Effector CD8-positive, alpha-beta T cell (primary cell): ENCODE results near the gene MAVS.
"Not testable (repeated sequence)": the region's sequence is repeated elsewhere in the genome, so short reads cannot be mapped to it uniquely, and the experiment has no call there.

ENCODE experiments used
- DNase-seq: peaks from one replicate; lab custom pipeline; 2025; lab: John Stamatoyannopoulos, UW

MAVS gene

DNA sequence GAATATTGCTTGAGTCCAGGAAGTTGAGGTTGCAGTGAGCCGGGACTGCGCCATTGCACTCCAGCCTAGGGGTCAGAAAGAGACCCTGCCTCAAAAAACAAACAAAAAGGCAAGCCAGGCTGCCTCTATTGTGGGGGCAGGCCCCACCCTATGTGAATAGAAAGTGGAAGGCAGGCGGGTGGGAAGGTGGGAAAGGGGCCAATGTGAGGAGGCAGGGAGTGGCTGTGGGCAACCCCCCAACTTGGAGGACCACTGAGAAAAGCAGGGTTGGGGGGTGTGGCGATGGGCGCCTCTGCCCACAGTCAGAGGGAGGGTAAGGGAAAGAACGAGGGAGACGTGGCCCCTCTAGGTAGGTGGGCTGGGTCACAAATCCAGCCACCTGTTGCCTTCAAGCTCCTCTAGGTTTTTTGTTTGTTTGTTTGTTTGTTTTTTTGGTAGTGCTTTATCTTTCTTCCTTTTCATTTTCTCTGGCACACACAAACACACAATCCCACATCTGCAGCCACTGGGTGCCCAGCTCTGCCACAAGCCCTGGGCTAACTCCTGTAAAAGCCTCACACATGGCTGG lies 31.6 kb upstream of the MAVS start:
- no peak for DNase-seq

GRCh38 chr20:3815703-3816315 lies 30.8 kb upstream of the MAVS start:
- DNase-seq, result no peak

- no peak for DNase-seq
Measured at GRCh38 chr20:3818155-3819151, 28.2 kb upstream of the MAVS start.

DNA sequence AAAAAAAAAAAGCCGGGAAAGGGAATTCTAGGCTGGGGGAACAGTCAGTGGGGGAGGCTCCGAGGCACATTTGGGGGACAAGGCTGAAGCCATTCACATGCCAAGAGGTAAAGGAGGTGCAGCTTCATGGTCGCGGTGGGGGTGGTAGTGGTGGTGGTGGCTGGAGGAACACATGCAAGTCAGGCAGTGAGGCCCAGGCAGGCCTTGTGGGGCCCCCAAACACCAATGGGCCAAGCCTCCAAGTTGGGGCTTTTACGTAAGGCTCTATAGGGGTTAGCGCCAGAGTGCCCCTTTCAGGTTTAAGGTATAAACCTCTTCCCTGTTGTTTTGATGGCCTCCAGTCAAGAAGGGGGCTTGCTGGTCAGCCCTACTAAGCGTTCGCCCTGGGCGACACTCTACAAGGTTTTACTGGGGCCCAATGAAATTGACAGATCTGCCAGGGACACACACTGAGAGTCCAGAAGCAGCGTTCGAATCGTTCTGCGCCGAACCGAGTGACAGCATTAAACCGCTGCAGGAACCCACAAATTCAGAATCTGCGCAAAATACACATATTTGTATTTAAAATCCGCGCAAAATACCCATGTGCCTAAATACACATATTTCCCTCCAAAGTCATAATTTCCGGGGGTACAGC lies 27.1 kb upstream of the MAVS start:
- DNase-seq, result no peak

GRCh38 chr20:3820048-3820900 lies 26.4 kb upstream of the MAVS start, which contains the start of gene AP5S1:
Gene AP5S1, plus strand, starts transcription at chr20:3820547. Its CDS starts 1,571 bp downstream, at chr20:3822118.
- peak; percentile 84 for DNase-seq

DNA sequence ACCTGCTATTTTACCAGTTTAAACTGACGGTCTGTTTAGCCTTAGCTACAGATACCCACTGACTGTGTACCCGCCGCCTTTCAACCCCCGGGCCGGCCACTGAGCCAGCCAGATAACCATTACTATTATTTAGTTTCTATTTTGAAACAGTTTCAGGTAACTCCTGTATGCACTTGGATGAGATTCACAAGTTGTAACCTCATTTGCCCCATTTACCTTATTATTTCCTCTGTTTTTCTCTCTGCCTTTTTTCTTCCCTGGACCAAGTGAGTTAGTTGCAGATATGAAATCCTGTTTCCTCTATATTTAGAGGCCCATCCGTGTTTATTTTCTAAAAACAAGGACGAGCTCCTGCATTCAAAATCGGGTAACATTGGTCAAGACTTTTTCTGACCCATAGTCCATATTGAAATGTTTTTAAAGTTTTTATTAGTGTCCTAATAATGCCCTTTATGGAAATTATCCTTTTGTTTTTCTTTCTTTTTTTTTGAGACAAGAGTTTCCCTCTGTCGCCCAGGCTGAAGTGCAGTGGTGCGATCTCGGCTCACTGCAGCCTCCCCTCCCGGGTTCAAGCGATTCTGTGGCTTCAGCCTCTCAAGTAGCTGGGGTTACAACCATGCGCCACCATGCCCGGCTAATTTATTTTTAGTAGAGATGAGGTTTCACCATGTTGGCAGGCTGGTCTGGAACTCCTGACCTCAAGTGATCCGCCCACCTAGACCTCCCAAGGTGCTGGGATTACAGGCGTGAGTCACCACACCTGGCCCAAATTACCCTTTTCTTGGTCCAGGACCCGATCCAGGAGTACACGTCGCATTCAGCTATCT lies 25.5 kb upstream of the MAVS start:
- no peak for DNase-seq

DNA sequence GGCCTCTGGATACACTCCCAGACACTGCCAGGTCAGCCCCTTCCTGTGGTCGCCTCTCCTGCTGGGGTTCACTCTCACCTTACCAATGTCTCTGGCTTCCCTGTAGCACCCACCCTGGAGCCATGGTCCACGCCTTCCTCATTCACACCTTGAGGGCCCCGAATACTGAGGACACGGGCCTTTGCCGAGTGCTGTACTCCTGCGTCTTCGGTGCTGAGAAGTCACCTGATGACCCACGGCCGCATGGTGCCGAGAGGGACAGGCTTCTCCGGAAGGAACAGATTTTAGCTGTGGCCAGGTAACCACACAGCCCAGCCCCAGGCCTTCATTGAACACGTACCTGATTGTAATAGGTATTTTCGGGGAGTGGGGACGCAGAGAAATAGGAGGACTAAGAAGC lies 24.6 kb upstream of the MAVS start:
- DNase-seq, result no peak

DNA sequence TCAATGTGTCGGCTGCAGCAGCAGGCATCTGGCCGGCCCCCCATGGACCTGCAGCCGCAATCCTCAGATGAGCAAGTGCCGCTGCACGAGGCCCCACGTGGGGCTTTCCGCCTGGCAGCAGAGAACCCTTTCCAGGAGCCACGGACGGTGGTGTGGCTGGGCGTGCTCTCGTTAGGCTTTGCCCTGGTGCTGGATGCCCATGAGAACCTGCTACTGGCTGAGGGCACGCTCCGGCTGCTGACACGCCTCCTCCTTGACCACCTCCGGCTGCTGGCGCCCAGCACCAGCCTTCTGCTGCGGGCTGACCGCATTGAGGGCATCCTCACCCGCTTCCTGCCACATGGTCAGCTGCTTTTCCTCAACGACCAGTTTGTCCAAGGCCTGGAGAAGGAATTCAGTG lies 22.8 kb upstream of the MAVS start:
- no peak for DNase-seq

DNA sequence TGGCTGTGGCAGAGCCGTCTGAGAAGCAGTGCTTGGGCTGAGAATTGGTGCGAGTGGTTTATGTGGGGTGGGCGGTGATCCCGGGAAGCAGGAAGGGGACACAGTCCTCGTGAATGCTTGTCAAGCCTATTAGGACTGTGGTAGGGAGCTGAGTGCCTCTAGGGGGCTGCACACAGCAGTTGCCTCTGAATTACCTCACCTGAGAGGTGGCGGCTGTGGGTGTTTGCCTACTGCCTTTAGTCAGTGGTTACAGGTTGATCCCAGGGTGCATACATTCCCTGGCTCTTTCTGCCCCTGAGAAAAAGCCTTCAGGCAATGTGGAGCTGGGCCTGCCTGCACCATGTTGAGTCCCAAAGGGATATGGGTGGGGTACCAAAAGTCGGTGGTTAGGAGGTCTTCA lies 21.1 kb upstream of the MAVS start:
- no peak for DNase-seq

- DNase-seq, result no peak
Measured at GRCh38 chr20:3826420-3826819, 20.2 kb upstream of the MAVS start.

GRCh38 chr20:3828798-3829197 lies 17.8 kb upstream of the MAVS start:
- no peak for DNase-seq

DNA sequence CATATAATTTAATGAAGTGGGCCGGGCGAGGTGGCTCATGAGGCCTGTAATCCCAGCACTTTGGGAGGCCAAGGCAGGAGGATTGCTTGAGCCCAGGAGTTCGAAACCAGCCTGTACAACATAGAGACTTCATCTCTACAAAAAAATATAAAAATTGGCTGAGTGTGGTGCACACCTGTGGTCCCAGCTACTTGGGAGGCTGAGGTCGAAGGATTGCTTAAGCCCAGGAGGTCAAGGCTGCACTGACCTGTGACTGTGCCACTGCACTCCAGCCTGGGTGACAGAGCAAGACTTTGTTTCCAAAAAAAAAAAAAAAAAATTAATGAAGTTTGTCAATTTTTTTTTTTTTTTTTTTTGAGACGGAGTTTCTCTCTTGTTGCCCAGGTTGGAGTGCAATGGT lies 16.7 kb upstream of the MAVS start:
- not testable (repeated sequence) for DNase-seq

GRCh38 chr20:3836132-3836531 lies 10.5 kb upstream of the MAVS start:
- DNase-seq, result no peak

- no peak for DNase-seq
Measured at GRCh38 chr20:3839328-3839727, 7.3 kb upstream of the MAVS start.

DNA sequence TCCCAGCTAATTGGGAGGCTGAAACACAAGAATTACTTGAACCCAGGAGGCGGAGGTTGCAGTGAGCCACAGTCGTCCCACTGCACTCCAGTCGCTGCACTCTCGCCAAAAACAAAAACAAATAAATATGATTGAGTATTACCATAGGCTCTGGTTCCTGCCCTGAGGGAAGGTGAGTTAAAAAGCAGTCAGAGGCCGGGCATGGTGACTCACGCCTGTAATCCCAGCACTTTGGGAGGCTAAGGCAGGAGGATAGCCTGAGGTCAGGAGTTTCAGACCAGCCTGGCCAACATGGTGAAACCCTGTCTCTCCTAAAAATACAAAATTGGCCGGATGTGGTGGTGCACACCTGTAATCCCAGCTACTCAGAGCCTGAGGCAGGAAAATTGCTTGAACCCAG lies 6.4 kb upstream of the MAVS start:
- DNase-seq, result not testable (repeated sequence)

GRCh38 chr20:3842348-3842930 lies 4.2 kb upstream of the MAVS start:
- no peak for DNase-seq

GRCh38 chr20:3843490-3843889 lies 3.1 kb upstream of the MAVS start:
- no peak for DNase-seq

DNA sequence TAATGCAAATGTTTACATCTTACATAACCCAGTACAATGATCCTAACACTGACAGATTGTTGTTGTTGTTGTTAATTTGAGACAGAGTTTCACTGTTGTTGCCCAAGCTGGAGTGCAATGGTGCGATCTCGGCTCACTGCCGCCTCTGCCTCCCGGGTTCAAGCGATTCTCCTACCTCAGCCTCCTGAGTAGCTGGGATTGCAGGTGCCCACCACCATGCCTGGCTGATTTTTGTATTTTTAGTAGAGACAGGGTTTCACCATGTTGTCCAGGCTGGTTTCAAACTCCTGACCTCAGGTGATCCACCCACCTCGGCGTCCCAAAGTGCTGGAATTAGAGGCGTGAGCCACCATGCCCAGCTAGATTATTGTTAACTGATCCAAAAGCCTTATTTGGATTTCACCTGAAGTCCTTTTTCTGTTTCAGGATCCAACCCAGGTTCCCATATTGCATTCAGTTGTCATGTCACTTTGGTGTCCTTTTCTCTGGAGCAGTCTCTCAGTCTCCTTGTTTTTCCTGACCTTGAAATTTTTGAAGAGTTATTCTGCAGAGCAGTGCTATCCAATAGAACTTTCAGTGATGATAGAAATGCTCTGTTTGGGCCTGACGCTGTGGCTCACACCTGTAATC lies 2.5 kb upstream of the MAVS start:
- DNase-seq, result not testable (repeated sequence)

DNA sequence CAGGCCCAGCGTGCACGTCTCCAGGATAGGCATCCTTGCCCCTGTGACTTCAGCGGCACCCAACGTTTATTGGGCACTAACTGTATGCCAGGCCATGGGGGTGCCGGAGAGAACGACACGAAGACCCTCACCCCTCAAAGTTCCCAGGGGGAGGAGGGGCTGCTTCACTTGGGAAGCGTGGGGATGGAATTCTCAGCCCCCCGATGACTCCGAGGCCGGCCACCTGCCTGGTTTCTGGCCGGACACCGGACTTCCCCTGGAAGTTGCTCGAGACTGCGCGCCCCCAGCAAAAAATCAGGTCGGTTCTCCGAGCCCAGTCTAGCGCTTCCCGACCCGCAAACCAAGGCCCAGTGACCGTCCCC lies 275 bp upstream of the MAVS start:
- DNase-seq, result no peak
